T47D (cell line): ENCODE measurements around the gene RUVBL2.
A peak's percentile ranks its signal among the peaks of the same experiment; 100 is the strongest.

ENCODE experiments used
- DNase-seq, 2 experiments: peaks; one replicate each; pipeline versions ENCODE4 v3.0.0 to v3.0.0-alpha.2; 2011 to 2012; ENCODE audit warnings: low read depth in 1 of 2, low spot score in 1 of 2
- JUND ChIP-seq: IDR thresholded peaks from 2 replicates; pipeline ENCODE4 v1.6.1; 2012; ENCODE audit warnings: low read depth
- in situ Hi-C: cut with HindIII; loops from 2 replicates; pipeline ENCODE4 v1.10.0; 2016; ENCODE audit warnings: low sequenced_read_pairs, low pct_unique_long_range_greater_than_20kb

The RUVBL2 gene

DNA sequence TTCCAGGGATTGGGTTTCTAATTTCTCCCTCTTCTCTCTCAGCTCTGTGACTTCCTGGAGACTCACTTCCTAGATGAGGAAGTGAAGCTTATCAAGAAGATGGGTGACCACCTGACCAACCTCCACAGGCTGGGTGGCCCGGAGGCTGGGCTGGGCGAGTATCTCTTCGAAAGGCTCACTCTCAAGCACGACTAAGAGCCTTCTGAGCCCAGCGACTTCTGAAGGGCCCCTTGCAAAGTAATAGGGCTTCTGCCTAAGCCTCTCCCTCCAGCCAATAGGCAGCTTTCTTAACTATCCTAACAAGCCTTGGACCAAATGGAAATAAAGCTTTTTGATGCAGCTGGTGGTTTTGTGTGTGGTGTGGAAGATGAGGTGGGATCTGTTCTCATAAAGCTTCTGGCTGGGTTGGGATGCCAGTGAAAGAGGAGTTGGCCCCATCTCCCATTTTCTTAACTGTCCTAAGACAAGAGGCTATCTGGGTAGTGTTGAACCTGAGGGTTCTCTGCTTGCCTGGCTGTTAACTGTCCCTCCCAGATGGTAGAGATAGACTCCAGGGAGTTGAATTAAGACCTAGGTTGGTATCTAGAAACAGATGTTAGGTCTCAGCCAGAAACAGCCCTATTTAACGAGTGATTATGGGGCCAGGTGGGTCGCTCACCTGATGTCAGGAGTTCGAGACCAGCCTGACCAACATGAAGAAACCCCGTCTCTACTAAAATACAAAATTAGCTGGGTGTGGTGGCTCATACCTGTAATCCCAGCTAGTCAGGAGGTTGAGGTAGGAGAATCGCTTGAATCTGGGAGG is 26.9 kb upstream of the RUVBL2 start:
- no peak for TF ChIP-seq JUND
- in situ Hi-C loops: no loop called here
- no peak for DNase-seq

DNA sequence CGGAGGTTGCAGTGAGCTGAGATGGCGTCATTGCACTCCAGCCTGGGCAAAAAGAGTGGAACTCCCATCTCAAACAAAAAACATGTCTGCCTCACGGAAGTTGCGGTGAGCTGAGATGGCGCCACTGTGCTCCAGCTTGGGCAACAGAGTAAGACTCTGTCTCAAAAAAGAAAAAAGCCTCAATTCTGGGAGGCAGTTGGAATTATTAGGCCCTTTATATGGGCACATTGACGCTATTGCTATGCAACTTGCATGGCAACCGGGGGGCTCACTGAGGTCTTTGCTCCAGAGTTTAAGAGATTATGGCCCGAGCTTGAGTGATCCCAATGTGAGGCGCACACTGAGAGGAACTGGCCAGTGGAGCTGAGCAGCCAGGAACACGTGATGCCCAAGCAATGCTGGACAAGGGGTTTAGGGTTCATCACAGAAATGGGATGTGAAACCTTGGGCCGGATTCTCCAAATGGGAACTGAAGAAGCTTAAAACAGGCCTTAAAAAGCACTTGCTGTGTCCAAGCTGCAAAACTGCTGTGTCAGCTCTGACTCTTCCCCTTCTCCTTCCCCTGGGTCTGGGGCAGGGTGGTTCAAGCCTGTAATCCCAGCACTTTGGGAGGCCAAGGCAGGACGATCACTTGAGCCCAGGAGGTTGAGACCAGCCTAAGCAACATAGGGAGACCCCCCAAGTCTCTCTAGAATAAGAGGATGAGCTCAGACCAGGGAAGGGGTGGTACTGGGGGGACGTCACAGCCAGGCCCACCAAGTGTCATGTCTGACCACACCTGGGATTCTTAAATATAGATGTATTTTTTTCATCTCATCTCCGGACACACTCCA is 26.1 kb upstream of the RUVBL2 start:
- DNase-seq: no peak
- TF ChIP-seq JUND: no peak
- in situ Hi-C loops: no loop called here

DNA sequence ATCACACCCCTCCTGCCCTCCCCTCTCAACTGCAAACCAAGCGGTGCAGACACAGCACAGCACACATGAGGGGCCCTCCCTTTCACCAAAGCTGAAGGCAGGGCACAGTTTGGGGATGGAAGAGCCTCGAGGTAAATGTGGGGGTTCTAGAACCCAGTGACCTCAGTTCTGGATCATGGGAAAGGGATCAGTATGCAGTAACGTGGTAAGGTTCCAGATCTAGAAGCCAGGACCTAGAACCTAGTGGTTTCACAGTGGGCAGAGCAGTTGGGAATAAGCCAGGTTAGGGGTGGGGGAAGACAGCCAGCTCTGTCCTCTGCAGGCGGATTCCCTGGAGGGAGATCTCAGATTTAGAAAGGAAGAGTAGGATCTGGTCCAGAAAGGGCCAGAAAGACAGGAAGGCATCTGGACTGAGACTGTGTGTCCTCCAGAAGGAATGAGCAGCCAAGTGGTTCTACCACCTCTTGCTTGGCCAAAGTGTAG is 25.5 kb upstream of the RUVBL2 start:
- no peak for TF ChIP-seq JUND
- no peak for DNase-seq
- in situ Hi-C loops: no loop called here

DNA sequence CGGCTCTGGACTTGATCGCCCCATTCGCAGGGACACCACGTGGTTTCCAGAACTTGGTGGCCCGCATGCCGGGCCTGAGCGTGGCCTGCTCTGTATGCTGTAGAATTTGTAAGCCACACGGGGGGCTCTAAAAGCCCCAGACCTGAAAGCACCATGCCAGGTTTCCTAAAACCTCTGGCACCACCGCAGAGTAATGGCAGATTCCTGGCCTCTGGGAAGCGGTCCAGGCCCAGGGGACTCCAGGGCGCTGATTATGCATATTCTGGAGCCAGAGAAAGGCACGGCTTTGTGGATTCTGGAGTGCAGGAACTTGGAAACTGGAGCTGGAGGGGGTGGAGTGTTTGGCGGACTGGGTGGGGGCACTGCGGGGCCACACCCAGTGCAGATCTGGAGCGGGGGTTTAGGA is 24.9 kb upstream of the RUVBL2 start:
- in situ Hi-C loops: no loop called here
- DNase-seq: no peak

DNA sequence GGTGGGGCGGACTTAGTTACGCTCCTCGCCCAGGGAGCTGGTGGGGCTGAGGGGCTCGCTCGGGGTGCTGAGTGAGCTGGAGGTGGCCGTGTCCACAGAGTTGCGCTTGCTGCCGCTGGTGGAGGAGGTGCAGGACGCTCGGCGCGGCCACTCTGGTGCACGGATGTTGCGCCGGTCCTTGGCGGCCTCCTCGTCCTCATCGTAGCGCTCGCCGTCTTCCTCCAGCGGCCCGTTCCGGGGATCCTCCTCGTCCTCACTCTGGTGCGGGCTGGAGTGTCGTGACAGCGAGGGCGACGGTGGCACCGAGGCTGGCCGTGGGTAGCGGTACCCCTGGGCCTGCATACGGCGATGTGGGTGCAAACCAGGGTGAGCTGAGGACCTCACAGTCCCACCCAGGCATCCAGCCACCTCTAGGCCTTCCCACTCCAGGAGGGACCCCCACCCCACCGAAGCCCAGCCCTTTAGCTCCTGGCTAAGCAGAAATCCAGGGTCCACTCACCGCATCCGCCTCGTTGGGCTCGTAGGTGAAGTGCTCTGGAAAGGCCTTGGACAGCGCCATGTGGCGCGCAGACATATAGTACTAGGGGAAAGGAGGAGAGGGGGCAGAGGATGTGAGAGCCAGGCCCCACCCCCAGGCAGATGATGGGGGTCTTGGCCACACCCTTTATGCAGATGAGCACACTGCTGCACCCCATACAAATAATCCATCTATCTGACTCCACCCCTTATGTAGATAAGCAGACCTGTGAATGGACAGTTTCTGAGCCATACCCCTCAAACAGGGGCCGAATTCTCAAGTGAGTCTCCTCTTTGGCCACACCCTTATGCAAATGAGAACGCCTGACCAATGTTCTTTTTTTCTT is 24.2 kb upstream of the RUVBL2 start:
- in situ Hi-C loops: no loop called here
- peak in 1 of 2 experiments; percentile 72 for DNase-seq
- no peak for TF ChIP-seq JUND

More for the DNA sequence above, 24.9 kb upstream of the RUVBL2 start:
- no peak for TF ChIP-seq JUND

DNA sequence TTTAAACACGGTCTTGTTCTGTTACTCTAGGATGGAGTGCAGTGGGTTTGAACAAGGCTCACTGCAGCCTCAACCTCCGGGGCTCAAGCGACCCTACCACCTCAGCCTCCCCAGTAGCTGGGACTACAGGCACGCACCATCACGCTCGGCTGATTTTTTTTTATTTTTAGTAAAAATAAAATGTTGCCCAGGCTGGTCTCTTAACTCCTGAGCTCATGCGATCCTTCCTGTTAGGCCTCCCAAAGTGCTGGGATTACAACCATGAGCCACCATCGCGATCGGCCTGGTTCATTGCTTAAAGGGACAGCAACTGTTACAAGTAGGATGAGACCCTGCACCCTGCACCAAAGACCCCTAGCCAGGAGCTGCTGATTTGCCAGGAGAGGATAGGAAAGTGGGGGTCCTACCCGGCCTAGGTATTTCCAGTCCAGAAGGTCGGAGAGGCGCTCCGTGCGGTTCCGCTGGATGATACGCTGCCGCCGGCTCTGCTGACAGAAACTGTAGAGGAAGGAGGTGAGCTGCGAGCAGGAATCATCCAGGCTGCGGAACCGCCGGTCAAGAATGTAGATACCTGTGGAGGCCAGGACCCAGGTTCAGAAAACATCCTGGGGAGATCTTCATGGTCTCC is 23.4 kb upstream of the RUVBL2 start:
- in situ Hi-C loops: no loop called here
- no peak for TF ChIP-seq JUND
- no peak for DNase-seq

DNA sequence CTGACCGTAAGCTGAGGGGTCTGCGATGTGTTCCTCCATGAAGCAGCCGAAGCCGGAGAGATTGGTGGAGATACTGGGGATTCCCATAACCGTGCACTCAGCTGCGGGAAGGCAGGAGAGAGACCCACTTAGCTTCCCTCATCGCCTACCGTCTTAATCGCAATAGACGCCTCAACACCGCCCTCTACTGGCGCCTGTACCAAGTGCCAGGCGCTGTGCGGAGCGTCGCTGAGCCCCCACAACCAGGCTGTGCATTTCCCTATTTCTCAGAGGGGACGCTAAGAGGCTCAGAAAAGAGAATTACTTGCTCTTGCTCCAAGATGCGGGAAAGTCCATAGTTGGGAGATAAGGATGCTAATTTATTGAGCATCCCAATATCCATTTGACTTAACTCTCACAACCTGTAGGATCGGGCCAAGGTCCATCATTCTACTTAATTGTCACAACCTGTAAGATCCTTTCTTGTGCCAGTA is 22.7 kb upstream of the RUVBL2 start:
- peak in 1 of 2 experiments; percentile 53 for DNase-seq
- in situ Hi-C loops: no loop called here
- no peak for TF ChIP-seq JUND

DNA sequence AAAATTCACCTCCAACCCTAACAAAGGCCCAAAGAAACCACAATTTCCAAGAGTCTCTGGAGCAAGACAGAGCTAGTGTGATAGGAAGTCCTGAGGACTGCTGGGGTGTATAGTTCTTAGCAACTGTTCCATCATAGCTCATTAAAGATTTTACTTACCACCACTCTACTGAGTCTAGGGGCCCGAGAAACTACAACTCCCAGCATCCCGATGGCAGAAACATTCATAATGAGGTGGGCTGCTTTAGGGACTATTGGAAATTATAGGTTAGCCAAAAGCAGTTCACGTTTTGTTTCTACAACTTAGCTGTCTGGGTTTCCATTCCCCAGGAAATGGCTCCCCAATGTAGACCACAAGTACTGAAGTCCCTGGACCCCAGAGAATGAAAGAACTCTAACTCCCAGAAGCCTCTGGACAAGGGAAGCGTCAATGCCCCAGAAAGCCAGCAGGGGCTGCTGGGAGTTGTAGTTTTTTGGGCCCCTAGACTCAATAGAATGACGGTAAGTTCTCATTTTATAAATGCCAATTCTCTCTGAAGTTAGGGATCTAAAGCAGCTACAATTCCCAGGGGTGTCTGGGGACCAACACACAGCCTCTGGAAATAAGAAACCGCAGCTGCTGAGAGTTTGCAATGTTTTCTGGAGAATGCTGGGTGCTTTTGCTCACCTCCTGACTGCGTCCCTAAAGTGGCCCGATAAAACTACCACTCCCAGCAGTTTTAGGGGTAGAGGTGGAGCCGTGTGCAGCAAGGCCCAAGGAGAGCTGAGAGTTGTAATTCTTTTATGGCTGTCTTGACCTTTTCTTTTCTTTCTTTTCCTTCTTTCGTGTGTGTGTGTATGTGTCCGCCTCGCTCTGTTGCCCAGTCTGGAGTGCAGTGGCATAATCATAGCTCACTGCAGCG is 17.5 kb upstream of the RUVBL2 start:
- no peak for TF ChIP-seq JUND
- in situ Hi-C loops: no loop called here
- DNase-seq: peak in 1 of 2 experiments; percentile 29

DNA sequence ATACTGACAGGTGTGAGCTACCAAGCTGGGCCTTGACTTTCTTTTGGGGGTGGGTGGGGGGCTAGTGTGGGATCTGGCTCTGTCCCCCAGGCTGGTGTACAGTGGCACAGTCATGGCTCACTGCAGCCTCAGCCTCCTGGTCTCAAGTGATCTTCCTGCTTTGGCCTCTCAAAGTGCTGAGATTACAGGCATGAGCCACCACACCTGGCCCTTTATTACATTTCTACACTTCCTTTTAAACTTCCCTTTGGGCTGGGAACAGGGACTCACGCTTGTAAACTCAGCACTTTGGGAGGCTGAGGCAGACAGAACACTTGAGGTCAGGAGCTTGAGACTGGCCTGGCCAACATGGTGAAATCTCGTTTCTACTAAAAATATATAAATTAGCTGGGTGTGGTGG is 16.6 kb upstream of the RUVBL2 start:
- no peak for DNase-seq
- in situ Hi-C loops: no loop called here
- TF ChIP-seq JUND: no peak

DNA sequence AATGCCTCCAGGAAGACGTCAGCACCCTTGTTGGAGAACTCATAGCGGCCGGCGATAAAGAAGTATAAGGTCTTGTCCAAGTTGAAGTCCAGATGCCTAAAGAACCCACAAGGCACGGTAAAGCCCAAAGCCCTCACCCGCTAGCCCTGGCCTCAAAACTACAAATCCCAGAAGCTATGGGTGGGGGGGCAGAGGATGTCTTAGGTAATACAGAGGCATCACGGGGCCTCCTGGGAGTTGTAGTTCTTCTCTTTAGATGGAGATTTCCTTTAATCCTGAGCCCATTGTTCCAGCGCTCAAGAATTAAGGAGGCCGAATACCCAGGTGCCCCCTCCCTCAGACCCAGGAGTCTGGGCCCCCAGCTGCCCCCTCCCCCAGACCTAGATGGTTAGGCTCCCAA is 11.4 kb upstream of the RUVBL2 start:
- TF ChIP-seq JUND: no peak
- in situ Hi-C loops: no loop called here
- peak in 1 of 2 experiments; percentile 18 for DNase-seq

DNA sequence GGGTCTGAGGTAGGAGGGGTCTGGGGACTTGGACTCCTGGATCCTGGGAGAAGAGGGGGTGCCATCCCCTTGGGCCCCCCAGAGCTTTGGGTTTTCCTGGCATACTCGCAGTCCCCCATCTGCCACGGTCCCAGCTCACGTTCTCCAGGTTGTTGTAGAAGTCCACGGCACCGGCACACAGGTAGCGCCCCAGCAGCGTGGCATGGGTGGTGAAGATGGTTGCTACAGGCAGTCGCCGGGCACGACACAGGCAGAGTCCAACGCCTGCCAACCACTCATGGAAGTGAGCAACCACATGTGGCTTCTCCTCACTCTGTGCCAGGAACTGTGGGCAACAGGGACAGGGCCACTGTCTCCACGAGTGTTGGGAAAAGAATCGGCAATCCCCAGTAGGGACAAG is 8.0 kb upstream of the RUVBL2 start:
- in situ Hi-C loops: no loop called here
- no peak for DNase-seq
- no peak for TF ChIP-seq JUND
